HG03521 (cell line): ENCODE measurements around the gene KRTAP12-3.
"Not testable (repeated sequence)": the region's sequence is repeated elsewhere in the genome, so short reads cannot be mapped to it uniquely, and the experiment has no call there.

ENCODE experiments used
- ATAC-seq: cut with Tn5 transposase; IDR thresholded peaks from one replicate; pipeline ENCODE4 v1.9.1; 2021; ENCODE audit warnings: mild to moderate bottlenecking, moderate library complexity; ENCODE audit not compliant: unreplicated experiment

Gene KRTAP12-3

GRCh38 chr21:44682580-44683151 lies 24.9 kb downstream of the KRTAP12-3 start:
- ATAC-seq = no peak

GRCh38 chr21:44684077-44684476 lies 26.3 kb downstream of the KRTAP12-3 start:
- no peak for ATAC-seq

- no peak for ATAC-seq
Measured at GRCh38 chr21:44684483-44684882, 26.8 kb downstream of the KRTAP12-3 start.

DNA sequence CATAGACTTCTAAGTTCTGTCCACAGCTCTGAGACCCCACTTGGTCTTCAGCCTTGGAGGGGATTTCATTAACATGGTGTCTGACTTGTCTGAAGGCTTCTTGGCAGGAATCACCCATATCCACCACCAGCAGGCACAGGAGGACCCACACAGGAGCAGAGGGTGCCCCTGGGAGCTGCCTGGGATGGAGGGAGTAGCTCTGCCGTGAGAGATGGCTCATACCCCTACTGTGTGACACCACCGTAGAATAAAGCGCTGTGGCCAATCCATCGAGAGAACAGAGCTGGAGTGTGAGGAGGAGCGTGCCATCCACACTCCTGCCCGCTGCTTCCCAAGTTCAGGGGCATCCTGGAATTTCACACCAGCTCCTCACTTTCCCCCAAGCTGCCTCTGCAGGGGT lies 27.3 kb downstream of the KRTAP12-3 start:
- not testable (repeated sequence) for ATAC-seq

DNA sequence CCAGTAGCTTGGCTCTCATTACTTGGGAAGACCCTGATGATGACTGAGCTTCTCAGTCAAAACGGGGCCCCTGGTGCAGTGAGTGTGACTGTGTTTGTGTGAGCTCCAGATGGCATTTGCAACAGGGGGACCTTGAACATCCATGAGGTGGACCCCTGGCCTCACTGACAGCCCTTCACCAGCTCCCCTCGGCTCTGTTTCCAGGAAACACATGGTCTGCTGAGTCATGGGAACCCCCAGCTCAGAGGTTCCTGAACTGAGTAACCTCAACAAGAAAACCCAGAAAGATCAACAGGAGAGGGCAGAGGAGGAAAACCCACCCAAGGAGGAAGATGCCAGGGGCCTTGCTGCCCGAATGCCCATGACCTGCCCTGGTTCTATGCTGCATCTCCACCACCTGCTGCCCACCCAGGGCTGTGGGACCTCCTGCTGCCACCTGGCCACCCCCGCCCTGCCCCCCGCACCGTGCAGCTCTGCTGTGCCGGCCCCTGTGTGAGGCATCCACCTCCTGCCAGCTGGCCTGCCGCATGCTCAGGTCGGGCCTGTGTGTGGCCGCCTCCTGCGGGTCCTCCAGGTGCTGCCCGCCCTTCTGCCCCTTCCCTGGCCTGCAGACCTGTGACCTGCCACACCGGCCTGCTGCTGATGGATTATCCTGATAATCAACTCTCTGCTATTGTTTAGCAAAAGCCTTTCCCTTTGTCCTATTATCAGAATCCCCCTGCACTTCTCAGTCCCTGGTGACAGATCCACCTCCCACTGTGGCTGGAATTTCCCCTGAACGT lies 28.5 kb downstream of the KRTAP12-3 start:
- no peak for ATAC-seq

DNA sequence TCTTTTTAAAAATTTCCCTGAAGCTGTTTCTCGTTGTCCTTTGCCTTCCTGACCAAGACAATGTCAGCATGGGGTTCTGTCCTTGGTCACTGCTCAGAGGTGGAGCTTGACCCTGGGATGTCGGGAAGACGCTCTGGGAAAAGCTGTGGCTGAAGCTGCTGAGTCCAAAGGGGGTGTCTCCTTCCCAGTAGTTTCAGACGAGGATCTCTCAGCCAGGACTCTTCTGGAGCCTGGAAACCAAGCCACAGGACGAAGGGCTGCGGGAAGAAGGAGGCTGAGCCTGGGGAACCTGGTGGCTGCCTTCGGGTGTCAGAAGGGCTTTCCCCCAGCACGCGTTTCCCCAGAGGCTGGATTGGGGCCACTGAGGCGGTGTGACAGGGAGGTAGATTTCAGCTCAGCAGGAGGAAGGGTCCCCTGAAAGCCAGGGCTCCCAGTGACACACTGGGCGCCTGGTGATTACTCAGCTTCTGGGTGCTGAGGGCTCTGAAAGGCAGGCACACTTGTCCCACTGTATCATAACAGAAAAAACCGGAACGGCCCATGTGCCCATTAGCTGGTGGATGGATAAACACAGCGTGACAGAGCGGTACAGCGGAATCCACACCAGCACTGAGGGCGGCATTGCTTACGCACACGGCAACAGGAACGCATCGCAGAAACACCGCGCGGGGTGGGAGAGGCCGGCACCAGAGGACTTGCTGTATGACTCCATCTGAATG lies 29.3 kb downstream of the KRTAP12-3 start:
- ATAC-seq = no peak

DNA sequence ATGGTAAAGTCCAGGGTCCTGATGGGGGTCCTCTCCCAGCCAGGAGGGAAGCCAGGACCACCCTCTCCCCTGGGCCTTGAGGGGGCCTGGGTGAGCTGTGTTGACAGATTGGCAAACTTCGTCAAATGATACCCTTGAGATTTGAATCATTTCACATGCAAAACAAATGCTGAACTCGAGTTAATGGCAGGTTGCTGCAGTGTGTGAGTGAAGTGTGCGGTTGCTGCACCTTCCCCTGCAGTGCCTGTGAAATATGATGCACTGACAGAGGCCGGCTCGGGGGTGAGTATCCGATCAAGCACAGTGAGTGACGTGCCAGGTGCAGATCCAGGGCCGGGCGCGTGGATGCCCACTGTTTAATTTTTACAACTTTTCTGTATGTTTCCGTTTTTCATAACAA lies 29.9 kb downstream of the KRTAP12-3 start:
- no peak for ATAC-seq

DNA sequence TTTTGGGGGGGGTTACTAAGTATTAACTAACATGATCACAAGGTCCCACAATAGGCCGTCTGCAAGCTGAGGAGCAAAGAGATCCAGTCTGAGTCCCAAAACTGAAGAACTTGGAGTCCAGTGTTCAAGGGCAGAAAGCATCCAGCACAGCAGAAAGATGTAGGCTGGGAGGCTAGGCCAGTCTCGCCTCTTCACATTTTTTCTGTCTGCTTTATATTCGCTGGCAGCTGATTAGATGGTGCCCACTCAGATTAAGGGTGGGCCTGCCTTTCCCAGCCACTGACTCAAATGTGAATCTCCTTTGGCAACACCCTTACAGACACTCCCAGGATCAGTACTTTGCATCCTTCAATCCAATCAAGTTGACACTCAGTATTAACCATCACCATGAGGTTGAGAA lies 32.0 kb downstream of the KRTAP12-3 start:
- not testable (repeated sequence) for ATAC-seq

DNA sequence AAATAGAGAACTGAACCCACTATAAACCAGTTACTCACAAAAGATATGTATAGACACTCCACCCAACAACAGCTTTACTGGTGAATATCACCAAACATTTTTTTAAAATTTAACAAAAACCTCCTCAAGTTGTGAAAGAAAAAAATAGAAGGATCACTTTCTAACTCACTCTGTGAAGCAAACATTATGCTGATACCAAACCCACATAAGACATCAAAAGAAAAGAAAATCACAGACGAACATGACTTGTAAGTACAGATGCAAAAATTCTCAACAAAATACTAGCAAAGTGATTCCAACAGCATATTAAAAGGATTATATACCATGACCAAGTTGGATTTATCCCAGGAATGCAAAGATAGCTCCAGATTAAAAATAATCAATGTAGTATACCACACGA lies 34.0 kb downstream of the KRTAP12-3 start:
- ATAC-seq = no peak

GRCh38 chr21:44692798-44693512 lies 35.2 kb downstream of the KRTAP12-3 start:
- ATAC-seq = no peak

- no peak for ATAC-seq
Measured at GRCh38 chr21:44694776-44695175, 37.0 kb downstream of the KRTAP12-3 start.

DNA sequence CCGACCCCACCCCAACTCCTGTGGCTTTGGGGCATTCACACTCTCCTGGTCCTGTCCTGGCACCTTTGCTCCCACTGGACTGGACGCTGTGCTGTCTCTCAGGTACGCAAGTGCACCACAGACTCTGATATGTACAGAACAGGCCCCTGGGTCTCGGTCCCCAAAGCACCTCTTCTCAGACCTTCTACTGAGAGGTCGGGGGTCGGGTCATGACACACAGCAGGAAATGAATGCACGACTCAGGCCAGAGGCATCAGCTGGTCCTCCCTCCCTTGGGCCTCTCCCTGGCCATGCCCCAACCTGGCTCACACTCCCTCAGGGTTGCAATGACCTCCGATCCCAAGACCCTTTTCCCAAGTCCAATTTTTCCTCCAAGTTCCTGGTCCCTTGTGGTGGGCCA lies 37.5 kb downstream of the KRTAP12-3 start:
- no peak for ATAC-seq

DNA sequence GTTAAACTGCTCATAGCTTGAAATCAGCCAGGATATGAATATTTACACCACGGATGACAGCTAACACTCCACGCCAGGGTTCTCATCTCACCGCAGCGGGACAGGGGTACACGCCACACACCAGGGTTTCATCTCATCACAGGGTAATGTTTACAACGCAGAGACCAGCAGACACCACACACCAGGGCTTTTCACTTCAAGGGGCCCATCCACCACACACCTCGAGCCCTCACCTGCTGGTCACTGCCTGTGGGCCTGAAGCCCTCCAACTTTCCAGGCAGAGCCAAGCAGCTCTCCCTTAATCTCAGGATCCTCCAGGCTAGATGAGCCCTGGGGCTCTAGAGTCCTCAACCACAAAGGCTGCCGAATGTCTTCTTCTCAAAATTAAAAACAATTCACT lies 37.9 kb downstream of the KRTAP12-3 start:
- ATAC-seq = no peak

DNA sequence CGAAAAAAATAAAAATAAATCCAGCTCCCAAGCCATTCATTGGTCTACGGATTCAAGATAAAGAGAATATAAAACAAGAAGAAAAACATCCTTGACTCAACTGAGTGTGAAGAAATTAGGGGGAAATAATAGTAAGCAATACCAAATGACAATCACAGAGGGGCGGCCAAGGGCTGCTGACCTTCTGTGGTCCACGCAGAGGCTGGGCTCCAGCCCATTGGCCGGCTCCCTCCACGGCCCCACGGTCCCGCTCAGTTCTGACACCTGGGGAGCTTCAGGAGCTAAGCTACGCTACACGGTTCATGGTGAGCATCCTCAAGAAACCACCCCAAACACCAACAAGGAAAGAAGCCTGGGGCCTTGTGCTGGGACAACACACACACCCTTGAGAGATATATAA lies 38.8 kb downstream of the KRTAP12-3 start:
- ATAC-seq = no peak

- not testable (repeated sequence) for ATAC-seq
Measured at GRCh38 chr21:44697172-44697810, 39.6 kb downstream of the KRTAP12-3 start, which contains the start of gene KRTAP10-12. KRTAP10-12 (plus strand) TSS chr21:44697172; CDS start chr21:44697202, 30 bp downstream.

DNA sequence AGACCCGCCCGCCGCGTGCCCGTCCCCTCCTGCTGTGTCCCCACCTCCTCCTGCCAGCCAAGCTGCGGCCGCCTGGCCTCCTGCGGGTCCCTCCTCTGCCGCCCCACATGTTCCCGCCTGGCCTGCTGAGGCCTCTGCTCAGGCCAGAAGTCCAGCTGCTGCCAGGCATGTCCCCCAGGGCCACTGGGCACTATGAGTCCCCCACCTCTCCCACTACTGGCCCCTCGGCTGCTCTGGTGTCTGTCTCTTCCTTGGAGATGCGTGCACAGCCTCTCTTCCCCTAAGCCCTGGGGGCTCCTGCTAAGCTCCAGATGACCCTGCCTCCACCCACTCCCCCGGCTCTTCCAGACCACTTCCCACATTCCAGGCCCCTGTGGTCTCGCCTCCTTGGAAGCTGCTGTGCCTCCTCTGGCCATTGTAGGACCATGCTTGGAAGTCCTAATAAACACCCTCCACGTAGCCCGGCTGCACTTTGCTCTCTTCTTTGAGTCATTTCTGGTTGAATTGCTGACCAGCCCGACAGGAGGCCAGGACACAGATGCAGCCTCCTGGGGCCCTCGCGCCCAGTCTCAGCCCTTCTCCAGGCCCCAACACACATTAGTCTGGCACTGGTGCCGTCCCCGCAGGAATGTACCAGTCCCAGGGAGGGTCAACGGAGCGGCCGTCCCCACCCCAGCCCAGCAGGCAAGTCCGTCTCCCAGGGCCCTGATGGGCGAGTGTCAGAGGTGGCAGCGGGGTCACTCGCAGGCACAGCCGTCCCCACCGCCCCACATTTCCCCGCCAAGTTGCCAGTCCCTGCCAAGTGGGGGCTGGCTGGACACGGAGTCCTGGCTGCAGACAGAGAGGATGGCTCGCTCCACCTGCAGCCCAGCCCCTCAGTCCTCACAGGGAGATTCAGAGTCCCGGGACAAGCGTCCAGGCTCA lies 40.3 kb downstream of the KRTAP12-3 start:
- no peak for ATAC-seq

DNA sequence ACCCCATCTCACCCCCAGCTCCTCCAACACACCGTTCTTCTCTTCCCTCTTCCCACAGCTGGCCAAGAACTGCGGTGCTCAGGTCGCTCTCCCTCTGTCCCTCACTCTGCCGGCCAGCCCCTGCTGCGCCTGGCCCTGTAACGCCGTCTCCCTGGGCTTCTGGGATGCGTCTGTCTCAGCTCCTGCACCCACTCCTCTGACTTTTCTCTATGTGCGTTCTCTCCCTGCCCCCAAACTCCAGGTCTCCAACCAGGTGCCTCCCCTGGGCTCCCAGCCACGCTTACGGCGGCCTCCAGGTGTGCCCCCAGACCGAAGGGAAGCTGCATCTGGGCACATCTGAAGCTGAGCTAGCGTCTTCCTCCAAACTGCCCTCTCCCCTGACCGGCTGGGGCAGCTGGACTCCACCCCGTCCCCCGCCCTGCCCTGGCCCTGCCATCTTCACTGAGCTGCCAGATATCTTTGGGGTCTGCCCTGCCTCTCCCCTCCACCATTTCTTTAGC lies 41.8 kb downstream of the KRTAP12-3 start:
- no peak for ATAC-seq

- ATAC-seq = no peak
Measured at GRCh38 chr21:44700101-44701022, 42.6 kb downstream of the KRTAP12-3 start.
